HCT116 (cell line): ENCODE measurements around the gene UCHL5. TPM values are rescaled to one million over a fixed set of nuclear protein-coding genes. Genes with fewer than 3 reads are reported as not detected.

Experiments
- ATAC-seq: fragments of 200-7000 bp; cut with Tn5 transposase; 2 replicates; pipeline ENCODE4 v1.9.1; 2020; ENCODE audit warnings: mild to moderate bottlenecking, moderate library complexity
- BruUV-seq: library from RNA; stranded (reverse); fragments of 400-500 nt; replicated peaks from 2 replicates; lab custom pipeline; 2021; lab: Mats Ljungman, UMichigan
- CTCF ChIA-PET: fragments of 300-600 bp; sonication (Branson Sonifier 250); formaldehyde crosslinking; loops from one replicate; lab custom pipeline; 2021; ENCODE audit warnings: antibody characterized with exemption; lab: Charles Lee
- POLR2A ChIA-PET: fragments of 300-600, 350-600 bp; sonication (Branson Sonifier 250); formaldehyde crosslinking; loops from one replicate; lab custom pipeline; 2021; ENCODE audit warnings: antibody characterized with exemption; lab: Charles Lee
- RAD21 ChIA-PET, 2 experiments: fragments of 300-600 bp; sonication (Branson Sonifier 250); formaldehyde crosslinking; loops; one replicate each; lab custom pipeline; 2023; ENCODE audit warnings: low total read pairs in 2 of 2; ENCODE audit not compliant: uncharacterized antibody in 2 of 2, unreplicated experiment in 2 of 2, low non-redundant PET in 1 of 2; lab: Charles Lee
- DNase-seq: peaks from one replicate; pipeline ENCODE4 v3.0.0-alpha.2; 2010; ENCODE audit warnings: low read depth, low spot score
- H2AFZ ChIP-seq: fragments of 200-600 bp; shearing (Covaris generic), sonication (generic); 2 replicates; pipeline ENCODE4 v1.6.1; 2017; ENCODE audit warnings: low read depth, mixed run types, mixed read lengths, antibody characterized with exemption, low read length; ENCODE audit not compliant: poor library complexity, severe bottlenecking
- H3K27ac ChIP-seq: 2 replicates; pipeline ENCODE4 v1.5.1; 2012; ENCODE audit warnings: low read depth, low read length
- H3K27me3 ChIP-seq: fragments of 200-600 bp; sonication (generic); 2 replicates; pipeline ENCODE4 v1.6.1; 2016; ENCODE audit warnings: mixed run types, low read length, mixed read lengths; ENCODE audit not compliant: insufficient read depth
- H3K36me3 ChIP-seq, 2 experiments: fragments of 200-500 bp in 1 of 2; fragments of 200-600 bp in 1 of 2; sonication (Bioruptor generic) in 1 of 2; sonication (generic) in 1 of 2; 2 replicates each; pipeline versions ENCODE4 v1.5.1 to v1.6.1; 2014 to 2016; ENCODE audit warnings: low read length in 2 of 2, inconsistent platforms in 1 of 2, mixed read lengths in 1 of 2, mixed run types in 1 of 2; ENCODE audit not compliant: insufficient read depth in 2 of 2, control insufficient read depth in 1 of 2
- H3K4me1 ChIP-seq, 2 experiments: fragments of 200-600 bp in 1 of 2; sonication (generic) in 1 of 2; 2 replicates each; pipeline versions ENCODE4 v1.5.1 to v1.6.1; 2012 to 2017; ENCODE audit warnings: low read length in 2 of 2, inconsistent platforms in 1 of 2, mild to moderate bottlenecking in 1 of 2, mixed read lengths in 1 of 2, mixed run types in 1 of 2, moderate library complexity in 1 of 2; ENCODE audit not compliant: insufficient read depth in 2 of 2, control insufficient read depth in 1 of 2
- H3K4me2 ChIP-seq: fragments of 200-600 bp; sonication (generic); 2 replicates; pipeline ENCODE4 v1.6.1; 2017; ENCODE audit warnings: mixed run types, low read length, mixed read lengths
- H3K4me3 ChIP-seq, 2 experiments: fragments of 200-600 bp in 1 of 2; sonication (generic) in 1 of 2; replicated peaks in 1 of 2; 2 replicates each; pipeline ENCODE4 v1.5.1; 2011 to 2016; ENCODE audit warnings: low read length in 2 of 2, control low read depth in 1 of 2, low read depth in 1 of 2, mild to moderate bottlenecking in 1 of 2, mixed read lengths in 1 of 2, mixed run types in 1 of 2
- H3K79me2 ChIP-seq: fragments of 200-600 bp; sonication (generic); 2 replicates; pipeline ENCODE4 v1.6.1; 2017; ENCODE audit warnings: mild to moderate bottlenecking, mixed run types, low read length, moderate library complexity, mixed read lengths; ENCODE audit not compliant: insufficient read depth
- H3K9ac ChIP-seq: fragments of 200-600 bp; sonication (generic); 2 replicates; pipeline ENCODE4 v1.6.1; 2016; ENCODE audit warnings: low read length, mixed read lengths
- H3K9me2 ChIP-seq: fragments of 200-600 bp; sonication (generic), shearing (Covaris generic); 2 replicates; pipeline ENCODE4 v1.6.1; 2017; ENCODE audit warnings: mixed run types, mild to moderate bottlenecking, moderate library complexity; ENCODE audit not compliant: insufficient read depth
- H3K9me3 ChIP-seq, 2 experiments: fragments of 200-500 bp in 1 of 2; fragments of 200-600 bp in 1 of 2; sonication (Bioruptor generic) in 1 of 2; sonication (generic) in 1 of 2; 2 replicates each; pipeline ENCODE4 v1.6.1; 2014 to 2017; ENCODE audit warnings: low read length in 2 of 2, mixed read lengths in 2 of 2, inconsistent platforms in 1 of 2, low read depth in 1 of 2, mild to moderate bottlenecking in 1 of 2, mixed run types in 1 of 2, moderate library complexity in 1 of 2; ENCODE audit not compliant: control insufficient read depth in 1 of 2, insufficient read depth in 1 of 2
- H4K20me1 ChIP-seq: fragments of 200-600 bp; sonication (generic), shearing (Covaris generic); 2 replicates; pipeline ENCODE4 v1.6.1; 2017; ENCODE audit warnings: mixed run types, mild to moderate bottlenecking, moderate library complexity; ENCODE audit not compliant: insufficient read depth
- ATF3 ChIP-seq: IDR thresholded peaks from 2 replicates; pipeline ENCODE4 v1.6.1; 2012
- CEBPB ChIP-seq: IDR thresholded peaks from 2 replicates; pipeline ENCODE4 v1.6.1; 2012; ENCODE audit warnings: low read depth
- CTCF ChIP-seq, 3 experiments: fragments of 200-600 bp in 1 of 3; sonication (generic) in 1 of 3; IDR thresholded peaks in 2 of 3; conservative IDR thresholded peaks in 1 of 3; 2 replicates each; pipeline ENCODE4 v1.5.1; 2012 to 2017; ENCODE audit warnings: low read depth in 2 of 3, low read length in 2 of 3, antibody characterized with exemption in 1 of 3, borderline replicate concordance in 1 of 3, control low read depth in 1 of 3, mild to moderate bottlenecking in 1 of 3, mixed read lengths in 1 of 3, mixed run types in 1 of 3, moderate library complexity in 1 of 3; ENCODE audit not compliant: insufficient read depth in 1 of 3
- EGR1 ChIP-seq: IDR thresholded peaks from 2 replicates; pipeline ENCODE4 v1.6.1; 2012; ENCODE audit warnings: low read depth
- ELF1 ChIP-seq: IDR thresholded peaks from 2 replicates; pipeline ENCODE4 v1.6.1; 2012; ENCODE audit warnings: low read depth, borderline replicate concordance
- EZH2 ChIP-seq: fragments of 200-600 bp; sonication (generic); IDR thresholded peaks from 2 replicates; pipeline ENCODE4 v1.6.1; 2017; ENCODE audit warnings: antibody characterized with exemption, mixed run types
- FOSL1 ChIP-seq: IDR thresholded peaks from 2 replicates; pipeline ENCODE4 v1.6.1; 2012; ENCODE audit warnings: low read depth
- JUND ChIP-seq: IDR thresholded peaks from 2 replicates; pipeline ENCODE4 v1.6.1; 2012
- MAX ChIP-seq: IDR thresholded peaks from 2 replicates; pipeline ENCODE4 v1.6.1; 2012
- POLR2A ChIP-seq: IDR thresholded peaks from 2 replicates; pipeline ENCODE4 v1.7.0; 2011; ENCODE audit warnings: borderline replicate concordance; ENCODE audit not compliant: insufficient read depth, insufficient read length; ENCODE audit errors: extremely low read depth
- POLR2AphosphoS5 ChIP-seq: IDR thresholded peaks from 2 replicates; pipeline ENCODE4 v1.6.1; 2011; ENCODE audit warnings: mild to moderate bottlenecking, low read depth, low read length, moderate library complexity
- RAD21 ChIP-seq: IDR thresholded peaks from 2 replicates; pipeline ENCODE4 v1.6.1; 2012; ENCODE audit warnings: low read depth, mild to moderate bottlenecking
- SP1 ChIP-seq: IDR thresholded peaks from 2 replicates; pipeline ENCODE4 v1.6.1; 2012; ENCODE audit warnings: low read depth
- SRF ChIP-seq: IDR thresholded peaks from 2 replicates; pipeline ENCODE4 v1.6.1; 2012; ENCODE audit warnings: low read depth
- YY1 ChIP-seq: IDR thresholded peaks from 2 replicates; pipeline ENCODE4 v1.6.1; 2011; ENCODE audit warnings: low read length, low read depth, moderate library complexity, mild to moderate bottlenecking; ENCODE audit not compliant: insufficient replicate concordance; ENCODE audit errors: extremely low read depth
- ZFX ChIP-seq: fragments of 450-650 bp; IDR thresholded peaks from 2 replicates; pipeline ENCODE4 v1.6.1; 2017
- intact Hi-C: fragments of 100-400 bp; cut with micrococcal nuclease; formaldehyde crosslinking; loops from 2 replicates; pipeline ENCODE4 v1.10.0; 2022
- total RNA-seq: library from RNA; stranded (reverse); gene quantifications from one replicate; pipeline ENCODE4 v1.2.1, GENCODE V29; 2021; ENCODE audit not compliant: unreplicated experiment

UCHL5 gene
- total RNA-seq, 1 experiment from 2014 or later, result 75.8 TPM

- no peak overlapping the region for H2AFZ ChIP-seq
- ATAC-seq (no peak), DNase-seq (no peak)
- H3K4me1 ChIP-seq, result no peaks in the 10 kb centered on the region
- peaks cover 7% of the 10 kb centered on the region; the same call in 1 of the 2 replicates for H3K79me2 ChIP-seq
- ChIA-PET POLR2A (no interaction called here), CTCF (interaction anchor here (1.1 kb wide), 1 partner anchor 12 kb away, joined by 3 read pairs; no protein-coding TSS in a partner anchor), RAD21 (no interaction called here)
- no peak overlapping the region for H3K27ac ChIP-seq
- peaks cover 0 to 2% of the 10 kb centered on the region in 2 experiments; a peak in 1 of 4 replicates for H3K36me3 ChIP-seq
- no peak overlapping the region for H3K4me3 ChIP-seq
- H3K9me3 ChIP-seq, result no peaks in the 10 kb centered on the region
- no peak overlapping the region for H3K4me2 ChIP-seq
- no peaks in the 10 kb centered on the region for H4K20me1 ChIP-seq
- intact Hi-C loops, result no loop called here
- no TSS peak for BruUV-seq
- no peak overlapping the region for H3K9ac ChIP-seq
- no peaks in the 10 kb centered on the region for H3K27me3 ChIP-seq
- TF ChIP-seq EGR1, result no peak
- no peak for TF ChIP-seq EZH2
- TF ChIP-seq RAD21, result no peak
- TF ChIP-seq CEBPB, result no peak
- no peak for TF ChIP-seq ZFX
- no peak for TF ChIP-seq FOSL1
- TF ChIP-seq SP1, result no peak
- no peak for TF ChIP-seq ELF1
- no peak for TF ChIP-seq ATF3
- no peaks in the 10 kb centered on the region for H3K9me2 ChIP-seq
Observed at GRCh38 chr1:193009501-193009900, 49.7 kb downstream of the UCHL5 start.

- Histone ChIP-seq H4K20me1 (no peaks in the 10 kb centered on the region), H3K4me3 (no peak overlapping the region), H2AFZ (no peak overlapping the region), H3K79me2 (peaks cover 7% of the 10 kb centered on the region; the same call in 1 of the 2 replicates), H3K9ac (no peak overlapping the region), H3K9me2 (no peaks in the 10 kb centered on the region; the same call in 1 of the 2 replicates), H3K4me2 (no peak overlapping the region), H3K27ac (no peak overlapping the region), H3K27me3 (no peaks in the 10 kb centered on the region), H3K36me3 (peaks cover 0 to 21% of the 10 kb centered on the region in 2 experiments; a peak in 1 of 4 replicates), H3K9me3 (no peaks in the 10 kb centered on the region), H3K4me1 (no peaks in the 10 kb centered on the region)
- ChIA-PET CTCF (no interaction called here), RAD21 (no interaction called here), POLR2A (no interaction called here)
- TF ChIP-seq MAX, result no peak
- no peak for TF ChIP-seq CEBPB
- TF ChIP-seq ATF3, result no peak
- no peak for TF ChIP-seq CTCF (IDR thresholded peaks at IDR 0.05 in 2 of 3, conservative IDR thresholded peaks at IDR 0.05 in 1 of 3; ENCODE audit: borderline replicate concordance in 1 of 3, insufficient read depth in 1 of 3, low read depth in 2 of 3, low read length in 2 of 3)
- no peak for TF ChIP-seq FOSL1
- TF ChIP-seq EZH2, result no peak
- no peak for TF ChIP-seq POLR2A
- no peak for TF ChIP-seq JUND
- TF ChIP-seq YY1, result no peak
- TF ChIP-seq POLR2AphosphoS5, result no peak
- no peak for TF ChIP-seq RAD21
- TF ChIP-seq SRF, result no peak
- TF ChIP-seq ZFX, result no peak
- no TSS peak for BruUV-seq
- intact Hi-C loops, result no loop called here
- no peak for DNase-seq
- no peak for ATAC-seq
Observed at GRCh38 chr1:193005785-193006184, 53.4 kb downstream of the UCHL5 start.
